ENCODE results near the gene FAM114A1.

DNA sequence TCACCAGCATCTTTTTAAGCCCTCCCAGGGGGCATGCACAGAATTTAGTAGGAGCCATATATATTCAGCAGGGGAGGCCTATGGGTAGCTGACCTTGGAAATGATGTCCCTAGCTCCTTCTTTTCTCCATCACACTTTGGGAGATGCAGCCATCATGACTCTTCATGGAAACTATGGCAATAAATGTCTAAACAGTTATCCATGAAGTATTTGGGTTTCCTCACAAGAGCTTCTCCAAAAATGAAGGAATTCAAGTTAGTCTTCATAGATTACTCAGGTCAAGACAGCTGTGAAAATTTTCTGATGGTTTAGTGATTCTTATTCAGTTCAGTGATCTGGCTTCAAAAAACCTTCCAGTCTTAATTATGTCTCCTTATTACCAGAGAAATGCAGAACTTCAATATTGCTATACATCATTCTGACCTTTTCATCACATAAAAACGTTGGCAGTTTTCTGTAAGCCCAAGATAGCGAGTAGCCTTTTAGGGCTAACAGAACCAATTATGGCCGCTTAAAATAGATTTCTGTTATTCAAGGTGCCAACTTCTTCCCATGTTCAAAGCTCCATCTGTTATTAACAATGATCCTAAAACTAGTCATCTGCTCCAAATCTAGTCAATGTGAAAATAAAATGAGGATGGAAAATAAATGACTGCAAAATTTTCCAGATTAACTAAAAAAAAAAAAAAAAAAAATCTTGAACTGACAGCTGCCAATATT is 112.1 kb downstream of the FAM114A1 start:
- TF ChIP-seq, protein P1, sequence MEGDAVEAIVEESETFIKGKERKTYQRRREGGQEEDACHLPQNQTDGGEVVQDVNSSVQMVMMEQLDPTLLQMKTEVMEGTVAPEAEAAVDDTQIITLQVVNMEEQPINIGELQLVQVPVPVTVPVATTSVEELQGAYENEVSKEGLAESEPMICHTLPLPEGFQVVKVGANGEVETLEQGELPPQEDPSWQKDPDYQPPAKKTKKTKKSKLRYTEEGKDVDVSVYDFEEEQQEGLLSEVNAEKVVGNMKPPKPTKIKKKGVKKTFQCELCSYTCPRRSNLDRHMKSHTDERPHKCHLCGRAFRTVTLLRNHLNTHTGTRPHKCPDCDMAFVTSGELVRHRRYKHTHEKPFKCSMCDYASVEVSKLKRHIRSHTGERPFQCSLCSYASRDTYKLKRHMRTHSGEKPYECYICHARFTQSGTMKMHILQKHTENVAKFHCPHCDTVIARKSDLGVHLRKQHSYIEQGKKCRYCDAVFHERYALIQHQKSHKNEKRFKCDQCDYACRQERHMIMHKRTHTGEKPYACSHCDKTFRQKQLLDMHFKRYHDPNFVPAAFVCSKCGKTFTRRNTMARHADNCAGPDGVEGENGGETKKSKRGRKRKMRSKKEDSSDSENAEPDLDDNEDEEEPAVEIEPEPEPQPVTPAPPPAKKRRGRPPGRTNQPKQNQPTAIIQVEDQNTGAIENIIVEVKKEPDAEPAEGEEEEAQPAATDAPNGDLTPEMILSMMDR (IDR thresholded peaks at IDR 0.05) = no peak
- TF ChIP-seq EZH2 (IDR thresholded peaks at IDR 0.05) = no peak

All from neural progenitor cell (in vitro differentiated cells).